Measurements from ENCODE around the gene EPS8. TPM values are rescaled to one million over a fixed set of nuclear protein-coding genes. Genes with fewer than 3 reads are reported as not detected.
"Not testable (repeated sequence)": the region's sequence is repeated elsewhere in the genome, so short reads cannot be mapped to it uniquely, and the experiment has no call there.

EPS8 gene
- total and polyA plus RNA-seq, 7 donors = 47.7 to 132 (median 108) TPM

DNA sequence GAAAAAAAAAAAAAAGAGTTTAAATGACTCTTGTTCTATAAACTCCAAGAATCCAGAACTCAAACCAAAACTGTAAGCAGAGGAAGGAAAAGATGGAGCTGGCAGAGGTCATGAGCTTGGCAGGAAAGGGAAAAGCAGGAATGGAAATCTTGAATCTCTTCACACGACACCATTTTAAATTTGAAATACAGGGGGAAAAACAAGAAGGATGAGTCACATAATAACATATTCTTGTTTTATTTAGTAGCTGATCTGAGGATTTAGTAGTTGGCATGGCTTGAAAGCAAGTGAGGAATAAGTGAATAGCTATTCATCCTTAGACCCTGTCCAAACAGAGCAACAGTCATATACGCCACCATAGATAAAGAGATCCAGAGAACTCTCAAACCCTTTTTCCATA is 35.0 kb downstream of the EPS8 start:
- Histone ChIP-seq H3K27me3 (no peaks in the 10 kb centered on the region), H3K4me3 (no peak overlapping the region), H3K27ac (peak overlapping the region in 3 of 4 donors; percentile 7 to 60 (median 39)), H3K9me3 (no peaks in the 10 kb centered on the region), H3K36me3 (no peaks in the 10 kb centered on the region), H3K4me1 (peaks cover 0 to 55% (median 35%) of the 10 kb centered on the region in 4 donors)
- intact Hi-C loops (cut with DNase I) = no loop called here
- 79 to 91% methylated on average over 2 of the region's 2 CpGs for WGBS, 2 donors
- no peak for TF ChIP-seq POLR2A (IDR thresholded peaks at IDR 0.05)
- peak in 3 of 4 donors; percentile 19 to 36 (median 27) for TF ChIP-seq POLR2AphosphoS5 (IDR thresholded peaks at IDR 0.05)
- TF ChIP-seq CTCF (IDR thresholded peaks at IDR 0.05) = no peak
- TF ChIP-seq EP300 (IDR thresholded peaks at IDR 0.05) = no peak
- no peak for DNase-seq

DNA sequence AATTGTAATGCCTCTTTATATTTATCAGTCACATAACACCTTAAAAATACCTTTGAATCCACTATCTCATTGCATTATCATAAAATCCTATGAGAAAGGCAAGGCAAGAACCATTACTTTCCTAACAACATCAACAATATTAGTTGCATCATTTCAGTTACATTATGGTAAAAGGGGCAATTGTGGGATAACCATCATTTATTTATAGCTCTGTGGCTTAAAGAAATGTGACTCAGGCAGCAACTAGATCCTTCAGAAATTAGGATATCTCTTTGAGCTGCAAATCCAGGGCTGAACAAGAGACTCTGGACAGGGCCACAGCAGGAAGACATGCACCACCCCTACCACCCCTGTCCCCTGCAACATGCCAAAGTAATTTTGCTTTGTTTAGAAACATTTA is 36.4 kb downstream of the EPS8 start:
- no peak overlapping the region for H3K27ac ChIP-seq
- no peak for TF ChIP-seq POLR2AphosphoS5 (IDR thresholded peaks at IDR 0.05)
- intact Hi-C loops (cut with DNase I) = no loop called here
- H3K4me3 ChIP-seq = no peak overlapping the region
- H3K4me1 ChIP-seq = peaks cover 0 to 59% (median 41%) of the 10 kb centered on the region in 4 donors
- no peaks in the 10 kb centered on the region for H3K9me3 ChIP-seq
- H3K27me3 ChIP-seq = no peaks in the 10 kb centered on the region
- no peak for DNase-seq
- no peaks in the 10 kb centered on the region for H3K36me3 ChIP-seq

DNA sequence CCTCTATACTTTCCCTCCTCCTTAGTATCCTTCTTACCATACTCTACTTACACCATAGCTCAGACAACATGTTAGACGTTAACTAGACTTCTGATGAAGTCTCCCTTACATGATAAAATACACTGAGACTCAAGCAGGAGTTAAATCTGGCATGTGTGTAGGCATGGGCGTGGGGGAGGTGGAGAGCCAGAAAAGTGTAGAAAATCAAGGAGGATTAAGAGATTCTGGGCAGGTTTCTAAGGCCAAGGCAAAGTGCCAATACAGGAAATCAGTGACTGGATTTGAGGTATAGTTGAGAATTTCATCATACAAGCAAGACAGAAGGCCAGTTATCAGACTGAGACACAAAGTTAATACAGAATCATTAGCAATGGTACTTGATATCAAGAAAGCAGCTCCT is 37.4 kb downstream of the EPS8 start:
- TF ChIP-seq POLR2A (IDR thresholded peaks at IDR 0.05) (no peak), EP300 (IDR thresholded peaks at IDR 0.05) (no peak), POLR2AphosphoS5 (IDR thresholded peaks at IDR 0.05) (no peak), CTCF (IDR thresholded peaks at IDR 0.05) (no peak)
- H3K4me3 ChIP-seq = no peak overlapping the region
- intact Hi-C loops (cut with DNase I) = no loop called here
- H3K27ac ChIP-seq = no peak overlapping the region
- 85 to 88% methylated on average over 2 of the region's 2 CpGs for WGBS, 2 donors
- H3K9me3 ChIP-seq = no peaks in the 10 kb centered on the region
- no peaks in the 10 kb centered on the region for H3K36me3 ChIP-seq
- H3K27me3 ChIP-seq = no peaks in the 10 kb centered on the region
- DNase-seq = no peak
- H3K4me1 ChIP-seq = peaks cover 0 to 49% (median 42%) of the 10 kb centered on the region in 4 donors

DNA sequence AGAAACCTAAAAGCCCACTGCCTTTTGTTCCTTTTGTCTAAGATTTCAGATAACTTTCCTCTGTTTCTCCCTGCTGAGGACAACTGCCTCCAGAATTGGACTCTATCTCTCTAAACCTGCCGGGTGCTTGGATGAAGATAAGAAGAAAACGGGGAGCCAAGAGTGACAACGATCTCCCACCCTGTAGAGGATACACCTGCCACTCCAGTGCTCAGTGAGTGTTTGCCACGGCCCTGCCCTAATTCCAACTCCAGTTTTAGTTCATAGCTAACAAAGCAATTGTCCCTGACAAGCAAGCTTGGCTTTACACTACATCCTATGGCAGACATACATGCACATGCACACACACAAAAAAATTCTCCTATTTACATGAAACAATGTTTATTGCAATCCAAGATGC is 39.3 kb downstream of the EPS8 start:
- intact Hi-C loops (cut with DNase I) = no loop called here
- no peak overlapping the region for H3K4me3 ChIP-seq
- TF ChIP-seq POLR2AphosphoS5 (IDR thresholded peaks at IDR 0.05) = no peak
- no peak for TF ChIP-seq CTCF (IDR thresholded peaks at IDR 0.05)
- TF ChIP-seq EP300 (IDR thresholded peaks at IDR 0.05) = no peak
- no peak for TF ChIP-seq POLR2A (IDR thresholded peaks at IDR 0.05)

DNA sequence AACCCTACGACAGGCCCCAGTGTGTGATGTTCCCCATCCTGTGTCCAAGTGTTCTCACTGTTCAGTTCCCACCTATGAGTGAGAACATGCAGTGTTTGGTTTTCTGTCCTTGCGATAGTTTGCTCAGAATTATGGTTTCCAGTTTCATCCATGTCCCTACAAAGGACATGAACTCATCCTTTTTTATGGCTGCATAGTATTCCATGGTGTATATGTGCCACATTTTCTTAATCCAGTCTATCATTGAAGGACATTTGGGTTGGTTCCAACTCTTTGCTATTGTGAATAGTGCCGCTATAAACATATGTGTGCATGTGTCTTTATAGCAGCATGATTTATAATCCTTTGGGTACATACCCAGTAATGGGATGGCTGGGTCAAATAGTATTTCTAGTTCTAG is 47.3 kb downstream of the EPS8 start:
- DNase-seq; H3K27me3 ChIP-seq; H3K27ac ChIP-seq; H3K9me3 ChIP-seq; H3K4me3 ChIP-seq; H3K36me3 ChIP-seq; intact Hi-C loops (cut with DNase I): not testable (repeated sequence)
- peaks cover 0 to 33% (median 22%) of the 10 kb centered on the region in 4 donors for H3K4me1 ChIP-seq
- WGBS, 2 donors = 94 to 97% methylated on average over 3 of the region's 3 CpGs

More for the DNA sequence above, 39.3 kb downstream of the EPS8 start:
- Histone ChIP-seq H3K9me3 (no peaks in the 10 kb centered on the region), H3K27me3 (no peaks in the 10 kb centered on the region), H3K36me3 (no peaks in the 10 kb centered on the region), H3K27ac (no peak overlapping the region), H3K4me1 (peaks cover 0 to 41% (median 41%) of the 10 kb centered on the region in 4 donors)
- WGBS, 2 donors = 27 to 71% methylated on average over 4 of the region's 4 CpGs
- no peak for DNase-seq

DNA sequence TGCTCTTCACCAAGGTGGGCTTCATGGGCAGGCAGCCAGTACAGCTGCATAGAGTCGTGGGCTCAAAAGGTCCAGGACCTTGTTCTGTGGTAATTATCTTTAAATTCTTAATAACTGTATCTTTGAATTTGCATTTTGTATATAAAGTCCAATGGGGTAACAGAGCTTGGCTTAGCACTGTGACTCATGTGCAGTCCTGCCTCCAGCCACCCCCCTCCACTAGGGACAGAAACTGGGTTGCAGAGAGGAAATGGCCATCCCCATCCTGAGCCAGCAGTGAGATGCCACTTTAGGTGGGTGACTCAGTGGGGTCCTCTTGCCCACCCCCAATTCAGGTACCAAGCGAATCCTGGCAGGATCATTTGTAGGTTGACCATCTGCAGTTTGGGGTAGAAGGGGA is 48.1 kb downstream of the EPS8 start:
- Histone ChIP-seq H3K4me1 (peaks cover 0 to 34% (median 24%) of the 10 kb centered on the region in 4 donors), H3K36me3 (no peaks in the 10 kb centered on the region), H3K27ac (no peak overlapping the region), H3K27me3 (no peaks in the 10 kb centered on the region), H3K4me3 (no peak overlapping the region), H3K9me3 (no peaks in the 10 kb centered on the region)
- WGBS, 2 donors = 92 to 96% methylated on average over 2 of the region's 2 CpGs
- DNase-seq = no peak
- TF ChIP-seq POLR2A (IDR thresholded peaks at IDR 0.05) (no peak), POLR2AphosphoS5 (IDR thresholded peaks at IDR 0.05) (no peak), EP300 (IDR thresholded peaks at IDR 0.05) (no peak), CTCF (IDR thresholded peaks at IDR 0.05) (no peak)
- intact Hi-C loops (cut with DNase I) = no loop called here

GRCh38 chr12:15740389-15740788 is 48.8 kb downstream of the EPS8 start:
- H3K27me3 ChIP-seq; intact Hi-C loops (cut with DNase I); DNase-seq; H3K27ac ChIP-seq; H3K36me3 ChIP-seq; H3K9me3 ChIP-seq; H3K4me3 ChIP-seq: not testable (repeated sequence)
- H3K4me1 ChIP-seq = peaks cover 0 to 34% (median 24%) of the 10 kb centered on the region in 4 donors
- WGBS, 2 donors = 98 to 99% methylated on average over 5 of the region's 5 CpGs

Measured in sigmoid colon (tissue), 7 donors.